Naive thymus-derived CD4-positive, alpha-beta T cell (primary cell): ENCODE measurements around the gene GIPC2. TPM values are rescaled to one million over a fixed set of nuclear protein-coding genes. Genes with fewer than 3 reads are reported as not detected.
"Not testable (repeated sequence)": the region's sequence is repeated elsewhere in the genome, so short reads cannot be mapped to it uniquely, and the experiment has no call there.

Experiments used
- ATAC-seq: fragments of 150-1000 bp; cut with Tn5 transposase; 2 replicates; pipeline ENCODE4 v1.10.0; 2021; ENCODE audit warnings: mild to moderate bottlenecking, moderate library complexity
- CTCF ChIA-PET: fragments of 350-600 bp; sonication (Branson Sonifier 250); formaldehyde crosslinking; loops from one replicate; lab custom pipeline; 2021; ENCODE audit warnings: antibody characterized with exemption; lab: Charles Lee
- POLR2A ChIA-PET: fragments of 350-600 bp; sonication (Branson Sonifier 250); formaldehyde crosslinking; loops from one replicate; lab custom pipeline; 2021; ENCODE audit warnings: antibody characterized with exemption, inconsistent platforms; lab: Charles Lee
- DNase-seq, 9 donors: peaks; one replicate each; pipeline versions ENCODE4 v3.0.0 to v3.0.0-alpha.2; 2020 to 2022; ENCODE audit warnings: mixed read lengths in 1 of 9
- H3K27ac ChIP-seq: one replicate; pipeline ENCODE4 v1.7.0; 2013; ENCODE audit warnings: mild to moderate bottlenecking, low read depth, low read length, moderate library complexity
- H3K27me3 ChIP-seq, 2 donors: one replicate each; pipeline ENCODE4 v1.7.0; 2013; ENCODE audit warnings: low read length in 2 of 2, mild to moderate bottlenecking in 2 of 2, moderate library complexity in 2 of 2; ENCODE audit not compliant: control insufficient read depth in 2 of 2, insufficient read depth in 2 of 2
- H3K36me3 ChIP-seq, 3 experiments: 1 replicate in 2 of 3; 2 replicates in 1 of 3; pipeline ENCODE4 v1.7.0; 2013; ENCODE audit warnings: low read length in 3 of 3, mild to moderate bottlenecking in 3 of 3, moderate library complexity in 1 of 3; ENCODE audit not compliant: insufficient read depth in 3 of 3, control insufficient read depth in 2 of 3
- H3K4me1 ChIP-seq, 2 donors: one replicate each; pipeline ENCODE4 v1.7.0; 2013; ENCODE audit warnings: low read length in 2 of 2, mild to moderate bottlenecking in 2 of 2, moderate library complexity in 1 of 2; ENCODE audit not compliant: control insufficient read depth in 2 of 2, insufficient read depth in 2 of 2
- H3K4me3 ChIP-seq: 2 replicates; pipeline ENCODE4 v1.7.0; 2013; ENCODE audit warnings: mild to moderate bottlenecking, low read length
- H3K9me3 ChIP-seq, 3 experiments: 1 replicate in 2 of 3; 2 replicates in 1 of 3; pipeline ENCODE4 v1.7.0; 2013; ENCODE audit warnings: low read length in 3 of 3; ENCODE audit not compliant: control insufficient read depth in 2 of 3
- H3K27ac Mint-ChIP-seq, 9 donors: one replicate each; pipeline ENCODE4 v1.8.0; 2020 to 2022; ENCODE audit warnings: mixed read lengths in 9 of 9, mild to moderate bottlenecking in 8 of 9, moderate library complexity in 5 of 9, inconsistent platforms in 2 of 9
- H3K27me3 Mint-ChIP-seq, 5 donors: one replicate each; pipeline ENCODE4 v1.8.0; 2021 to 2022; ENCODE audit warnings: mixed read lengths in 5 of 5, mild to moderate bottlenecking in 1 of 5
- H3K36me3 Mint-ChIP-seq, 5 donors: one replicate each; pipeline ENCODE4 v1.8.0; 2020 to 2022; ENCODE audit warnings: mixed read lengths in 5 of 5, mild to moderate bottlenecking in 3 of 5, inconsistent platforms in 1 of 5
- H3K4me1 Mint-ChIP-seq, 7 donors: one replicate each; pipeline ENCODE4 v1.8.0; 2020 to 2022; ENCODE audit warnings: mixed read lengths in 7 of 7, mild to moderate bottlenecking in 3 of 7, inconsistent platforms in 1 of 7
- H3K4me3 Mint-ChIP-seq, 10 donors: one replicate each; pipeline ENCODE4 v1.8.0; 2020 to 2022; ENCODE audit warnings: mild to moderate bottlenecking in 10 of 10, mixed read lengths in 10 of 10, moderate library complexity in 6 of 10, inconsistent platforms in 2 of 10
- H3K9me3 Mint-ChIP-seq, 11 donors: one replicate each; pipeline ENCODE4 v1.8.0; 2020 to 2022; ENCODE audit warnings: mixed read lengths in 11 of 11, mild to moderate bottlenecking in 4 of 11, inconsistent platforms in 1 of 11, moderate library complexity in 1 of 11
- intact Hi-C, 2 donors: fragments of 100-400 bp; cut with micrococcal nuclease; formaldehyde crosslinking; loops; one replicate each; pipeline ENCODE4 v1.15.1; 2023
- polyA plus RNA-seq, 2 donors: library from polyadenylated mRNA; unstranded; fragments of 300-500 nt; fragmentation: Illumina TruSeq; gene quantifications; one replicate each; pipeline ENCODE4 v1.2.3, GENCODE V29; 2021
- total RNA-seq, 6 experiments: library from RNA in 5 of 6; stranded (reverse) in 5 of 6; gene quantifications; 1 replicate in 5 of 6; 2 replicates in 1 of 6; pipeline ENCODE4 v1.2.3 and lab custom pipeline; 2021 to 2026

Gene GIPC2
- total and polyA plus RNA-seq, 7 experiments from 2014 or later, result 0.05 to 0.60 (median 0.44) TPM; not detected in 3

- H3K36me3 Mint-ChIP-seq, result peaks cover 0 to 3% (median 0%) of the 10 kb centered on the region in 5 donors
- POLR2A ChIA-PET, result no interaction called here
Observed at GRCh38 chr1:78101051-78101450, 55.3 kb downstream of the GIPC2 start.

GRCh38 chr1:78101514-78101913, 55.7 kb downstream of the GIPC2 start:
- Mint-ChIP-seq H3K4me3 (no peak overlapping the region), H3K9me3 (no peaks in the 10 kb centered on the region), H3K27me3 (peaks cover 0 to 12% (median 5%) of the 10 kb centered on the region in 5 donors), H3K27ac (no peak overlapping the region), H3K36me3 (peaks cover 0 to 3% (median 0%) of the 10 kb centered on the region in 5 donors), H3K4me1 (no peaks in the 10 kb centered on the region)
- no peak for ATAC-seq
- no peak for DNase-seq
- ChIA-PET CTCF (interaction anchor here (0.7 to 1.0 kb wide), 2 partner anchors 13 to 25 kb away, joined by 3 to 4 read pairs; no protein-coding TSS in a partner anchor), POLR2A (no interaction called here)
- no peaks in the 10 kb centered on the region for H3K9me3 ChIP-seq
- no peaks in the 10 kb centered on the region for H3K4me1 ChIP-seq
- H3K36me3 ChIP-seq, result no peaks in the 10 kb centered on the region
- H3K27me3 ChIP-seq, result no peaks in the 10 kb centered on the region
- intact Hi-C loops, result no loop called here
- H3K27ac ChIP-seq, result no peak overlapping the region
- no peak overlapping the region for H3K4me3 ChIP-seq

More at GRCh38 chr1:78101051-78101450, 55.3 kb downstream of the GIPC2 start:
- CTCF ChIA-PET, result no interaction called here
- no peaks in the 10 kb centered on the region for H3K4me1 ChIP-seq
- H3K9me3 ChIP-seq, result no peaks in the 10 kb centered on the region
- no peaks in the 10 kb centered on the region for H3K4me1 Mint-ChIP-seq
- no peak for ATAC-seq
- no peak overlapping the region for H3K4me3 ChIP-seq
- no peak overlapping the region for H3K27ac ChIP-seq
- H3K9me3 Mint-ChIP-seq, result no peaks in the 10 kb centered on the region
- H3K27me3 ChIP-seq, result no peaks in the 10 kb centered on the region
- no peak overlapping the region for H3K4me3 Mint-ChIP-seq
- intact Hi-C loops, result no loop called here
- H3K27ac Mint-ChIP-seq, result no peak overlapping the region
- H3K27me3 Mint-ChIP-seq, result peaks cover 0 to 14% (median 5%) of the 10 kb centered on the region in 5 donors
- no peak for DNase-seq
- no peaks in the 10 kb centered on the region for H3K36me3 ChIP-seq

DNA sequence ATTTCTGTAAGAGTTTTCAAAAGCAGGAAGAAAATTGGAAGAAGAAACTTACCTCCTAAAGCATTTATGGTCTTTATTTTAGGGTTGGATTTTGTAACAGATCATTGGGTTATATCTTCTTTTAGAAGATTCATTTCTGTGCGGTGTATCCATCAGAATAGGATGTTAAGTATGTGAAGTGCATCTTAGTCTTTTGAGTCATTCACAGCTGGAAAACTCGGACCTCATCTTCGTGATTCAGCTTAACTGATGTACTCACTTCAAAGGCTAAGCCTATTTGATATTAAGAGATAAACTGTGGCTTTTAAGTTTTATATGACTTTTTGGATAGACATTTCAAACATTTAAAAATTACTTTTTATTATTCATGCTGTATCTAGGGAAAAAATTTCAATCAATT, 56.3 kb downstream of the GIPC2 start:
- POLR2A ChIA-PET, result no interaction called here
- Mint-ChIP-seq H3K9me3 (no peaks in the 10 kb centered on the region), H3K4me1 (no peaks in the 10 kb centered on the region), H3K27me3 (peaks cover 0 to 9% (median 3%) of the 10 kb centered on the region in 5 donors), H3K27ac (no peak overlapping the region), H3K4me3 (no peak overlapping the region), H3K36me3 (peaks cover 0 to 3% (median 0%) of the 10 kb centered on the region in 5 donors)
- Histone ChIP-seq H3K4me1 (no peaks in the 10 kb centered on the region), H3K36me3 (no peaks in the 10 kb centered on the region), H3K27ac (no peak overlapping the region), H3K27me3 (no peaks in the 10 kb centered on the region), H3K4me3 (no peak overlapping the region), H3K9me3 (no peaks in the 10 kb centered on the region)
- CTCF ChIA-PET, result interaction anchor here (0.7 to 1.0 kb wide), 2 partner anchors 13 to 25 kb away, joined by 3 to 4 read pairs; no protein-coding TSS in a partner anchor
- intact Hi-C loops, result no loop called here
- DNase-seq (no peak), ATAC-seq (no peak)

- POLR2A ChIA-PET, result no interaction called here
- peaks cover 0 to 3% (median 0%) of the 10 kb centered on the region in 5 donors for H3K36me3 Mint-ChIP-seq
- H3K27me3 Mint-ChIP-seq, result peaks cover 0 to 8% (median 0%) of the 10 kb centered on the region in 5 donors
- Histone ChIP-seq H3K4me3 (no peak overlapping the region), H3K9me3 (no peaks in the 10 kb centered on the region), H3K27me3 (no peaks in the 10 kb centered on the region), H3K36me3 (no peaks in the 10 kb centered on the region), H3K4me1 (no peaks in the 10 kb centered on the region), H3K27ac (no peak overlapping the region)
- no peaks in the 10 kb centered on the region for H3K4me1 Mint-ChIP-seq
- ATAC-seq (no peak), DNase-seq (no peak)
- no peak overlapping the region for H3K27ac Mint-ChIP-seq
- intact Hi-C loops, result no loop called here
- H3K4me3 Mint-ChIP-seq, result no peak overlapping the region
- CTCF ChIA-PET, result no interaction called here
- H3K9me3 Mint-ChIP-seq, result no peaks in the 10 kb centered on the region
Observed at GRCh38 chr1:78102916-78103315, 57.1 kb downstream of the GIPC2 start.

- H3K27me3 Mint-ChIP-seq, result peaks cover 0 to 8% (median 0%) of the 10 kb centered on the region in 5 donors
- Histone ChIP-seq H3K27ac (no peak overlapping the region), H3K9me3 (no peaks in the 10 kb centered on the region), H3K27me3 (no peaks in the 10 kb centered on the region), H3K4me3 (no peak overlapping the region), H3K4me1 (no peaks in the 10 kb centered on the region), H3K36me3 (no peaks in the 10 kb centered on the region)
- no peak overlapping the region for H3K4me3 Mint-ChIP-seq
- peaks cover 0 to 3% (median 0%) of the 10 kb centered on the region in 5 donors for H3K36me3 Mint-ChIP-seq
- no peaks in the 10 kb centered on the region for H3K4me1 Mint-ChIP-seq
- intact Hi-C loops, result no loop called here
- DNase-seq (no peak), ATAC-seq (no peak)
- H3K27ac Mint-ChIP-seq, result no peak overlapping the region
- POLR2A ChIA-PET, result no interaction called here
- CTCF ChIA-PET, result interaction anchor here (0.6 to 1.4 kb wide), 2 partner anchors 10 to 25 kb away, joined by 5 read pairs; no protein-coding TSS in a partner anchor
- no peaks in the 10 kb centered on the region for H3K9me3 Mint-ChIP-seq
Observed at GRCh38 chr1:78104322-78104721, 58.6 kb downstream of the GIPC2 start.

DNA sequence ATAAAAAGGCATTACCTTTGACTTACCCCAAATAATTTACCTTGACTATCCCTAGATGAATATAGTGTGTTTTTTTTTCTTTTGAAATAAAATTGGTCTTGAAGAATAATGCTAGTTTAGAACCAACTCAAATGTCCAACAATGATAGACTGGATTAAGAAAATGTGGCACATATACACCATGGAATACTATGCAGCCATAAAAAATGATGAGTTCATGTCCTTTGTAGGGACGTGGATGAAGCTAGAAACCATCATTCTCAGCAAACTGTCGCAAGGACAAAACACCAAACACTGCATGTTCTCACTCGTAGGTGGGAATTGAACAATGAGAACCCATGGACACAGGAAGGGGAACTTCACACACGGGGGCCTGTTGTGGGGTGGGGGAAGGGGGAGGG, 63.9 kb downstream of the GIPC2 start:
- H3K27me3 Mint-ChIP-seq, H3K27me3 ChIP-seq, H3K4me1 Mint-ChIP-seq, H3K9me3 Mint-ChIP-seq, H3K36me3 ChIP-seq, H3K9me3 ChIP-seq, H3K4me3 Mint-ChIP-seq, POLR2A ChIA-PET, ATAC-seq, H3K27ac ChIP-seq, H3K4me1 ChIP-seq, DNase-seq, H3K36me3 Mint-ChIP-seq, H3K27ac Mint-ChIP-seq, H3K4me3 ChIP-seq: not testable (repeated sequence)
- intact Hi-C loops, result loop anchor here (5.0 to 10.0 kb wide), 5 partner anchors 355 to 1777 kb away; partner anchors contain the start of gene USP33 (in 1 of the 2)
- CTCF ChIA-PET, result interaction anchor here (0.7 to 1.2 kb wide), 2 partner anchors 54 to 130 kb away, joined by 3 to 4 read pairs; no protein-coding TSS in a partner anchor
